Activated T-cell treated with anti-CD3 and anti-CD28 coated beads for 48 hours (primary cell): Measurements from ENCODE around the gene GRAMD2A.

ENCODE experiments used
- DNase-seq: peaks from one replicate; pipeline ENCODE4 v3.0.0-alpha.2; 2020; ENCODE audit warnings: low read depth

Gene GRAMD2A

GRCh38 chr15:72167445-72167844 is 30.1 kb downstream of the GRAMD2A start:
- DNase-seq, result no peak

- DNase-seq, result no peak
Measured at GRCh38 chr15:72166716-72167417, 30.7 kb downstream of the GRAMD2A start.

GRCh38 chr15:72163719-72164118 is 33.9 kb downstream of the GRAMD2A start:
- DNase-seq, result no peak

- no peak for DNase-seq
Measured at GRCh38 chr15:72162569-72162968, 35.0 kb downstream of the GRAMD2A start.

- DNase-seq, result no peak
Measured at GRCh38 chr15:72161361-72162132, 36.0 kb downstream of the GRAMD2A start.

GRCh38 chr15:72160696-72161245 is 36.8 kb downstream of the GRAMD2A start:
- DNase-seq, result no peak

GRCh38 chr15:72156928-72157327 is 40.7 kb downstream of the GRAMD2A start:
- DNase-seq, result no peak

GRCh38 chr15:72155635-72156616 is 41.7 kb downstream of the GRAMD2A start:
- peak; percentile 67 for DNase-seq

GRCh38 chr15:72155003-72155621 is 42.5 kb downstream of the GRAMD2A start:
- no peak for DNase-seq

- DNase-seq, result no peak
Measured at GRCh38 chr15:72154316-72154715, 43.3 kb downstream of the GRAMD2A start.

GRCh38 chr15:72153269-72154000 is 44.2 kb downstream of the GRAMD2A start:
- no peak for DNase-seq

GRCh38 chr15:72147418-72147817 is 50.2 kb downstream of the GRAMD2A start:
- no peak for DNase-seq

GRCh38 chr15:72146934-72147333 is 50.7 kb downstream of the GRAMD2A start:
- DNase-seq, result no peak

GRCh38 chr15:72146221-72146620 is 51.4 kb downstream of the GRAMD2A start:
- DNase-seq, result no peak

GRCh38 chr15:72141171-72142084 is 56.2 kb downstream of the GRAMD2A start:
- DNase-seq, result no peak

GRCh38 chr15:72140088-72140487 is 57.5 kb downstream of the GRAMD2A start:
- no peak for DNase-seq

- no peak for DNase-seq
Measured at GRCh38 chr15:72139667-72140066, 57.9 kb downstream of the GRAMD2A start.

GRCh38 chr15:72136170-72137051 is 61.2 kb downstream of the GRAMD2A start:
- no peak for DNase-seq

GRCh38 chr15:72135719-72136118 is 61.9 kb downstream of the GRAMD2A start:
- DNase-seq, result no peak
